Erythroblast (primary cell): ENCODE measurements around the gene FBXW5.

Experiments
- GATA1 ChIP-seq: IDR thresholded peaks from 2 replicates; pipeline ENCODE4 v1.6.1; 2011; ENCODE audit warnings: low read depth, mild to moderate bottlenecking, control low read depth, low read length, moderate library complexity
- POLR2A ChIP-seq: IDR thresholded peaks from 2 replicates; pipeline ENCODE4 v1.6.1; 2011; ENCODE audit warnings: mild to moderate bottlenecking, low read length

DNA sequence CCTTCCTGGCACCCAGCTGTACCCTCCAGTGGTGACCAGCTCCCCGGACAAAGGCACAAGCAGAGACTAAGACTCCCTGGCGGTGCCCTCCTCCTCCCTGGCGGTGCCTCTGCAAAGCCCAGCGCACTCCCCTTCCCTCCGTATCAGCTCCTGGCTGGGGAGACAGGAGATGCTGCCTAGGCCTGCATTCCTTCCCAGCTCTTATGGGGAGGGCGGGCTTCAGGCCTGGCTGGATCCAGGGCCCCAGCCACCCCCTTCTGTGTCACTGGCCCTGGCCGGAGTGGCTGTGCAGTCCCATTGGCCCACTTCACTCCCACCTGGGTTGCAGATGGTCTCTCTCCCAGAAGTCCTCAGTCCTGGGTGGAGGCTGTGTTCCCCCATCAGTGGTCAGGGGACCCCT, 13.9 kb upstream of the FBXW5 start:
- TF ChIP-seq POLR2A: no peak
- no peak for TF ChIP-seq GATA1
